RPMI7951 (cell line): ENCODE measurements around the gene ZFP91. TPM values are rescaled to one million over a fixed set of nuclear protein-coding genes. Genes with fewer than 3 reads are reported as not detected.
A peak's percentile ranks its signal among the peaks of the same experiment; 100 is the strongest.

Source experiments
- DNase-seq: peaks from one replicate; pipeline ENCODE4 v3.0.0-alpha.2; 2012; ENCODE audit warnings: low read depth
- total RNA-seq: library from RNA; depleted of rRNA; stranded (reverse); fragments of >200 nt; shearing (Covaris generic); gene quantifications from 2 replicates; pipeline ENCODE4 v1.2.3, GENCODE V29; 2014

The ZFP91 gene
- total RNA-seq, 1 experiment from 2014 or later, result 77.3 TPM

DNA sequence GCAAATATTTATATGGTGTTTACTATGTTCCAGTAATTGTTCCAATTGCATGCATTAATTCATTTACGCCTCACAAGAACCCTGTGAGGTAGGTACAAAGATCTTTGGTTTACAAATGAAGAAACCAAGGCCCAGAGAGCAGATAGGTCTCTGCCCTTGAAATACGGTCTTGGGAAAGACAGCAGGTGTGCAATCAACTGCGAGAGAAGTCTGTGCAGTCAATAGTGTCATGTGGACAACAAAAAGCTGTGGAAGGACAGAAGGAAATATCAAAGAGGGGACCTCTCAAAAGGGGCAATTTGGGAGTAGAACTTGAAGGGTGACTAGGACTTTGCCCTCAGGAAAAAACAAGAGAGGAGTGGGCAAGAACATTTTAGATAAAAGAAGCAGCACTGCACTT, 52.5 kb downstream of the ZFP91 start:
- DNase-seq, result no peak

DNA sequence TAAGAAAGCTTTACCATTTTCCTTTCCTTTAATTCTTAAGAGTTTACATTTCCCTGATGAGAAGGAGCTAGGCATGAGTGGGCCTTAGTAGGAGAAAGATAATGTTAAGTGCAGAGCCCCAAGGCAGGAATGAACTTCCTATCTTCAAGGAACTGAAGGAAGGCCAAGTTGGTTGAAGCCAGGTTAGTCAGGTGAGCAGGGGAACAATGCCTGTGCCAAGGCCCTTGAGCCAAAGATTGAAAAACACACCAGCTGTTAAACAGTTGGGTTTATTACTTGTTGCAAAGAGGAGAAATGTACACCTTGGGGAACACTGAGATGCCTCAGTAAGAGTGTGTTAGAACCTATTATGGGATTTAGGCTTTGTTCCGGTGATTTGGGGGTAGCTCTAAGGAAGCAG, 53.6 kb downstream of the ZFP91 start:
- DNase-seq, result no peak

DNA sequence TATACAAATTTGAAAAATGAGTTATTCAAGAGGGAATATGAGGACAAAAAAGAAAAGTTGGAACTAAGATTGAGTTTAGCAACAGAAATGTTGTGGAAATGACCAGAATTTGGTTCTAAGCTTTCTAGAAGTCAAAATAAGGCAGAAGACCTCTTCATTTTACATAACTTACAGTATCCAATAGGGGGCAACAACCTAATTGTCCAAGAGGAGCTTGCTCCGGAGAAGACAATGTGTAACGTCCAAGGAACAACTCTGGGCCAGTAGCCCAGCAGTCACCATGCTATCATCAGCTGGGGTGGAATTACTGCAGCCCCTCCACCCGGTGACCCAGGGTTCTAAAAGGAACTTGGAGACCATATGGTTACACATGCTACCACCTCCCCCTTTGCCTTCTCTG, 57.7 kb downstream of the ZFP91 start:
- no peak for DNase-seq

DNA sequence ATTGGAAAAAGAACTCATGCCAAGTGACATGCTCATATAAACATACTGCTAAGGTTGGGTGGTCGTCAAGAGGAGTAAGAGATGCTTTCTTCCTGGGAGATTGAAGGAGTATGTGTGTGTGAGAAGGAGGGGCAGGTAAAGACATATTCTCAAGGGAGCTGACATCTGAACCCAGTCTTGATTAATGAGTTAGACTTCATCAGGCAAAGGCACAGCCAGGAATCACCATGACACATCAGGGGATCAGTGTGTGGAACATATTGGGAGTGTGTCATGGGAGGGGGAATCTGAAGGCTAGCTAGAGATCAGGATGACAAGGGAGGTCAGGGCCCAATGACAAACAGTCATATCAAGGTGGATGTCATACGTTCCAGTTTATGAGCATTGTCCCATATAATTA, 58.5 kb downstream of the ZFP91 start:
- no peak for DNase-seq

DNA sequence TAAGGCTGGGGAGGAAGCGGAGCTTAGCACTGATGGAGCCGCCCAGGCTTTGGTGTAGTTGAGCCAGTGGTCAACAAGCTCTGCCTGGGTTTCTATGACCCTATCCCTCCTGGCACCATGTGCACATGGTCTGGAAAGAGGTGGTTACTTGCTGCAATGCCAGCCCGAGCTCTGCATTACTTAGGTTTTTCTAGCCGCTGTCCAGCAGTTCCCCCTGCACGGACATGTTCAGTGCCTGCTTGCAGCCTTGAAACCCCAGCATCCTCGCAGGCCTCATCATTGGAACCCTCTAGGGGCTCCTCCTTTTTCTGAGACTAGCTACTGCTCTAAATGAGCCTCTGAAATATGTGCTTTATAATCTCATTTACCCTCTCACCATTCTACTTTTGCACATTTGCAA, 60.2 kb downstream of the ZFP91 start:
- no peak for DNase-seq

DNA sequence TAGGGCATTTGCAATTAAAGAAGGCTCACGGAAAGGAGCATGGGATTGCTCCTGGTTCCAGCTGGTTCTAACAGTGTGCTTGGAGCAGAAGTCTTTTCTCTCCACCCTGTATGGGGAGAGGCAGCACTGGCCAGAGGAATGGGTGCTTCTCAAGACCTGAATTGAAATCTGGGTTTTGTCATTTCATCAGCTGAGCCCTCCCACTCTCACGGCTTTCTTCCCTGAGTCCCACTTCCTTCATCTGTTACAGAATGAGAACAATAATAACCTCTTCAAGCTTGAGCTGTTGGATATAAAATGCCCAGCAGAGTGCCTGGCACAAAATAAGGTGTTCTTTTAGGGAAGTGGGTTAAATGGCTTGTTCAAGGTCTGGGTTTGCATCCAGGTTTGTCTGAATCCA, 60.8 kb downstream of the ZFP91 start:
- no peak for DNase-seq

DNA sequence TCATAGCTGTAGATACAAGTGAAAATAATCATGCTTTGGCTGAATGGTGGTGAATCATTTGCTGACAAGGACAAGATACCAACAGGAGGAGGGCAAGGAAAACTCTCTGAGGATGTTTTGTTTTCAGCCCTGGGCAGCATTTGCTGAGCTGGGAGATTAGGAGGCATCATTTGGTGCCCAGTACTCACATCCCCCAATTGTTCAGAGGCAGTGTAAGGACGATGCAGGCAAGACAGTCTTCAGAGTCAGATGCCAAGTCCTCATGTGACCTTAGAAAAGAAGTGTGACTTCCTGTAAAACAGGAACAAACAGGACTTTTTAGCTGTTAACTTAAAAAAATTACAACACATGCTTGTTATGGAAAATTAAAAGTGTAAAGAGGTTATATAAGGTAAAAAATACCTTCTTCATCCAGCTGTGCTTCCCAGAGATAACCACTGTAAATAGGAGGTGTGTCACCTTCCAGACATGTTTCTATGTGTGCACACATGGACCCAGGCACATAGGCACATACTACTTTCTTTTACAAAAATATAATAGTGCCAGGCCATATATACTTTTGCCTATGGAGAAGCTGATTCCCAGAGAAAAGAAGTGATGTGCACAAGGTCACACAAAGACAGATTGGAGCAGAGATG, 61.6 kb downstream of the ZFP91 start:
- DNase-seq, result no peak

DNA sequence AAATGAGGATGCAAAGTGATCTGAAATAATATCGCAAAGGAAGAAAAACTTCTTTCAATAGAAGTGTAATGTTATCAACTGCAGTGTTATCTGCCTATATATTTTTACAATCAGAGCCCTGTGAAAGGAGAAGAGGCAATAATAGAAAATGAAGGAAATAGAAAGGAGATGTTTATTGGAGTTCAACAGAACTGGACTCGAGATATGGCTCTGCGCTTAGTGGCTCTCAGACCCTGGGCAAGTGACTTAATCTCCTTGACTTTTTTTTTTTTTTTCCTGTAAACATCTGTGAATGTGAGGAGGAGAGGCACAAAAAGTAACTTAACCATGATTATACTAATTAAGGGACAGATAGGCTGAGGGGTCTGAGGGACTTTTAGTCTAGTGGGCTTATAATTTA, 62.5 kb downstream of the ZFP91 start:
- DNase-seq, result no peak

DNA sequence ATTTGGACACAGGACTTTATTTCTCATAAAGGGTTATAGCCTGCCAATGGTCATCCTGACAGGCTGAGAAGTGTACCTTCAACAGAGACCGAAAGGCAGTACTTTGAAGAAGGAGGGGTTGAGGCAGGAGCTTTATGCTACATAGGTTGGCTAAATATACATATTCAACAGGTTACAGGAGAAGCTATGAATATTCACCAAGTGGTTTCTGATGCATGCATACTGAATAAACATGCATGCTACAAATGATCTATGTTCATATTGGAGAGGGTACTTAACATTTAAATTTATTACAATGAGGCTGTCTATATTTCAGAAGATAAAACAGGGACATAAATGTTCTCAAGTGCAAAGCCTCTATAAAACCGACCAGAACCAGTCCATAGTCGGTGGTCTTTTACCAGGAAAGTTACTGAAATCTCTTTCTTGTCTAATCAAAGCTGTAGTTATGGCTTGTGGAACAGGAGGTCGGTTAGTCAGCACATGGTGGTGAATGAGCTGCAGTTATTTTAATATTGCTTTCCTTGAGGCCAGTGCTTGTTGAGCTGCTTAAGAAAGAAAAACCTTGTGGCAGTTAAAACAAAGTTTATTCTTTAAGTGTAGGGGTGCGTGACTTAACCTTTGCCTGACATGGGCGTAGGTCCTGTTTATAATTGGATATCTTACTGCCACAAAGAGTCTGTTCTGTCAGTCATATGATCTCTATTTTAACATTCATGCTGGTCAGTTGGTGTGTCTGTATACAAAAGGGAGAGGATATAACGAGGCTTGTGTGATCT, 63.1 kb downstream of the ZFP91 start:
- DNase-seq, result peak; percentile 19

DNA sequence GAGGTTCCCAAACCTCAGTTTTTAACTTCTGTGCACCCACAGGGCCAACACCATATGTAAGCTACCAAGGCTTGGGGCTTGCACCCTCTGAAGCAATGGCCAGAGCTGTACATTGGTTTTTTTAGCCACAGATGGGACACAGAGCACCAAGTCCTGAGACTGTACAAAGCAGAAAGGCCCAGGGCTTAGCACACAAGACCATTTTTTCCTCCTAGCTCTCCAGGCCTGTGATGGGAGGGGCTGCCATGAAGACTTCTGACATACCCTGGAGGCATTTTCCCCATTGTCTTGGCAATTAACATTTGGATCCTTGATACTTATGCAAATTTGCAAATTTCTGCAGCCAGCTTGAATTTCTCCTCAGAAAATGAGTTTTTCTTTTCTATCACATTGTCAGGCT, 67.0 kb downstream of the ZFP91 start:
- DNase-seq, result no peak

DNA sequence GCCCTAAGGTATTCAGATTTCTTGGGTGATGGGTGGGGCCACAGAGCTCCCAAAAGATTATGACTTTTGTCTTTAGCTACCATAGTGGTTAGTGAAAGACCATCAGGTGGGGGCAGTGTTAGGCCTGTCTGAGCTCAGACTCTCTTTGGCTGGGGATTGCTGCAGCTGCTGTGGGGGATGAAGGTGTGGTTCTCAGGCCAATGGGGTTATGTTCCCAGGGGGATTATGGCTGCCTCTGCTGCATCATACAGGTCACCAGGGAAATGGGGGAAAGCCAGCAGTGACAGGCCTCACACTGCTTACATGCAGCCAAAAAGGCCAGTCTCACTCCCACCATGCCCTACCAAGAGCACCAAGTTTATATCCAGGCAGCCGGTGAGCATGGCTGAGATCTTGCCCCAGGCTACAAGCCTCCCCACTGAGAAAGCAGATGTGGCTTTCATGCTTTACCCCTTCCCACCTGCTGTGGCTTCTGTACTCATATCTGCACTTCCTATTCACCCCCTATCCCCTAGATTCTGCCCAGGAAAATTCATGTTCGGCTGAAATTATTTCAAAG, 68.4 kb downstream of the ZFP91 start:
- peak; percentile 84 for DNase-seq

DNA sequence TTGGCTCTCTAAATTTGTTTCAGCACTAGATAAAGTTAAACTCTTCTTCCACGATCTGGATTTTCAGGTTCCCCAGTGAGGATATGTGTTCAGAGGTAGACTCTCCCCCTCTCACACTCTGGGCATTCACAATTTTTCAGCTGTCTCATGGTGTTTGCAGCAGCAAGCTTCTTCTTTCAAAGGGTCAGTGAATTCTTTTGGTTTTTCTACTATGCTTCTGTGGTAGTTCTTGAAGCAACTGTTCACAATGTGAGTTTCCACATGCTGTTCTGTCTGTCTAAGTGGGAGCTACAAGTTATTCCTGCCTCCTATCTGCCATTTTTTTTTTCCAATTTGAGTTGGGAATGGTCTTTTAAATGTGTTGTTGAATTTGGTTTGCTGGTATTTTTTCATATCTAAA, 69.0 kb downstream of the ZFP91 start:
- DNase-seq, result no peak

DNA sequence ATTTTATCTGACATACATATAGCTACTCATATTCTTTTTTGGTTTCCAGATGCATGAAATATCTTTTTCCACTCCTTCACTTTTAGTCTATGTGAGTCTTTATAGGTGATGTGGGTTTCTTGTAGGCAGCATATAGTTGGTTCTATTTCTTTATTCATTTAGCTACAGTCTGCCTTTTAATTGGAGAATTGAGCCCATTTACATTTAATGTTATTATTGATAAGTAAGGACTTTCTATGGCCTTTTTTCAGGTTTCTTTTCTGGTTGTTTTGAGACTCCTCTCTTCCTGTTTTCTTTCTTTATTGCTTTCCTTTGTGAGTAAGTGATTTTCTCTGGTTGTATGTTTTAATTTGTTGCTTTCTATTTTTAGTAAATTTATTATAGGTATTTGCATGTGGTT, 70.8 kb downstream of the ZFP91 start:
- no peak for DNase-seq

DNA sequence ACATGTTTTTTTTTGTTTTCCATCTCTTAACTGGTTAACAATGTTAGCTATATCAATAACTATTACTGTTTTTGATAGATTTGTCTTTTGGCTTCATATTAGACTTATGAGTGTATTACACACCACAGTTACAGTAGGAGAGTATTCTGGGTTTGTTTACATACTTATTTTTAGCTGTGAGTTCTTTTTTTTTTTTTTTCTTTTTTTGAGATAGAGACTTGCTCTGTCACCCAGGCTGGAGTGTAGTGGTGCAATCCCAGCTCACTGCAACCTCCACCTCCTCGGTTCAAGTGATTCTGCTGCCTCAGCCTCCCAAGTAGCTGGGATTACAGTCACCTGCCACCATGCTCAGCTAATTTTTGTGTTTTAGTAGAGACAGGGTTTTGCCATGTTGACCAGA, 71.6 kb downstream of the ZFP91 start:
- DNase-seq, result no peak

DNA sequence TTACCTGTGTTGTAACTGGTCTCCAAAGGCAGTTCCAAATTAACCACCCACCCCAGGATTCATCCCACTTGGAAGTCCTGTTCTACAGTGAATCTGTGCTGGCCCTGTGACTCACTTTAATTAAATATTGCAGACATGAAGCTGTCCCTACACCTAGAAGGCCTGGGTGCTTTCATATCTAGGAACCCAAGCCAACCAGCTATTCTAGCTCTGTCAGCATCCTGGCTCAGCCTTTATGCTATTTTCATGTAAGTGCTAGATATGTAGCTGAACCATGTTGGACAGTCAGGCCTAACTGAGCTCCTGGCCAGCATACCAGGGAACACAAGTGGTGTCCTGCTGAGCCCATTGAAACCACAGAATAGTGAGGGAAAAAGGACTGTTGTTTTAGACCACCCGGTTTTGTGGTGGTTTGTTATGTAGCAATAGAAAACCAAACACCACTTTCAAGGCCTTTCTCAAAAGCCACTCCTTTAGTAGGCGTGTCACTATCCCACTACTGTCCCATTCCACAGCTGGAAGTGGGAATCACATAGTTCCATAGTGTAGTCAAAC, 73.9 kb downstream of the ZFP91 start:
- DNase-seq, result no peak

DNA sequence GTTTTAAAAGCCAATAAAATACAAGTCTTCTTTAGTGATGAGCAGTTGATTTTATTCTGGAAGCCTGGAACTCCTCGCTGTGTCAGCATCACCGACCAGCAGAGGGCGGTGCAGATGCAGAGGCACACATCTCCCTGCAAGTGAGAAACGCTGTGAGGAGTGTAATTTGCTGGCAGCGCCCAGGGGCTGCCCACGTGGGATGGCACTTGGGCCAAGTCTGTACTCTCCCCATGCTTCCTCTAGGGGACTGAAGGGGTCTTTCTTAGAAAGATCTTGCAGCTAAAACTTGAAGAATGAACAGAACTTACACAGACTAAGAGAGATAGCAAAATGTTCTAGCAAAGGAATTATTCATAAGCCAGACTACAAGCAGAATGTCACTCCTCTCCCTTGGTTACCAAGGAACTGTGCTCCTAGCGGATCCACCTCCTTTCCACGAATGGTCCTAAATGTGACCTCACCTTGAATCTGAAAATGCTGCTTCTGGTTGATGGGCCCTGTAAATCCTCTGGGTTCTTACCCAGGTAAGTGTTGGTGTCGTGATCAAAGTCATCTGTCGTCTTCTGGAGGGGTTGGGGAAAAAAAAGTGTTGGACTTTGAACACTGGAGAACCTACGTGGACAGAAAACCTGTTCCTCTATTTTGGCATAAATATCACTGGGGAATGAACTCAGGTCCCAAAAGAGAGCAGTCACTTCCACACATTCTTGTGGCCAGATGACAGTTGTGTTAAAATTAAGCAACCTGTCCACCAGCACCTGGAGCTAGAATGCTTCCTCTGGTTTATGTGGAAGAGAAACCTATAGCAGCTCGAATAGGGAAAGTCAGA, 75.4 kb downstream of the ZFP91 start:
- DNase-seq, result peak; percentile 75

DNA sequence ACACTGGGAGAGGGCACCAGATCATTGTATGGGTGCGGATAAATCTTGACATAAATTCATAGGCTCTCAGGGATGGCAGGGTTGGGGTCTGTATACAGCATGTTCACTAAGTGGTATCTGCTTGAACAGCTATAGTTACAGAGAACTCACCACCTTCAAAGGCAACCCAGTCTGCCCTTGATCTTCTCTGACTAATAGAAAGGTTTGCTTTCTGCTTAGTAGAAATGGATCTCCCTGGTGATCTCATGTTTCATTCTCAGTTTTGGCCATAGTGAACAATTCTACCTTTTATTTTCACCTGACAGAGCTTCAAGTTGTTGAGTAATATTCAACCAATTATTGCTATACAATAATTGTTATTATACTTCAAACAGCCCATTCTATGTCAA, 76.0 kb downstream of the ZFP91 start:
- no peak for DNase-seq

DNA sequence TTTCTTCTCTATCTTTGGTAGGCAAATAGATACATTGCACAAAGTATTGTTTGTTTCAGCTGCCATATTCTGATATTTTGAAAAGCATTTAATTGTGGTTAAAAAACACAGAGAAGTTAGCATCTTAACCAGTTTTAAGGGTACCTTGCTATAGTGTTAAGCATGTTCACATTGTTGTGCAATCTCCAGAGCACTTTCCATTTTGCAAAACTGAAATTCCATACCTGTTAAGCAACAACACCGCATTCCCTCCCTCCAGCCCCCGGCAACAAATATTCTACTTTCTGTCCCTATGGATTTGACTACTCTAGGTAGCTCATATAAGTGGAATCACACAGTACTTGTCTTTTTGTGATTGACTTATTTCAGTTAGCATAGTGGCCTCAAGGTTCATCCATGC, 77.5 kb downstream of the ZFP91 start:
- DNase-seq, result no peak

DNA sequence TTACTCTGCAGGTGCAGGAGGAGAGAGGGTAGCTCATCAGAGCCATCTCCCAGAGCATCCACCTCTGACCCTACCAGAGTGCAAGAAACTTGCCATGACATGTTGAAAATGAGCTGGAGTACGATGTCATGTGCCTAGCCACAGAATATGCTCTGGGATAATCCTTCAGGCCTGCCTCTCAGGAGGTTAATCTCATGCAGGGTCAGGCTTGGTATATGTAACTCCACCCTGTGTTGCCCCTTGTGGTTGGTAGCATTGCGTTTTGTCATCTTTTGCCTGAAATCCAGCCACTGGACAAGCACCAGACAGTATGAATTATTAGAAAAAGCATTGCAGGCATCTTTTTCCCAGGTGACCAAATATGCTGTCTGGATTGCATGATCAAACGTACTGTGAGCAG, 79.8 kb downstream of the ZFP91 start:
- no peak for DNase-seq

DNA sequence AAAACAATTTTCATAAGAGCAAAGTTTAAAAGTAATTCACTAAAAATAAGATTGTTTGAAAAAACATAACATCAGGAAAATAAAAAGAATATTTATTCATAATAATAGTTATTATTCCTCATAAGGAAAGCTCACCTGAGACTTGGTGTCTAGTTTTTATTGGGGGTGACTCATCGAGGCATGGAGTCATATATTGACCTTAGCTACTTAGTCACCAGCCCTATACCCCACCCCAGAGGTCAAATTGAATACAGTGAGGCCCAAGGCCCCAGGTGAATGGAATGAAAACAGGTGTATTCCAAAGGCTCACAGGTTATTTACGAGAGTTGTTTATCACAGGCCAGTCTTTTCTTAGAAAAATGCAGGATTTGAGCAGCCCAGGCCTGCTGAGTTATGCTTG, 80.5 kb downstream of the ZFP91 start:
- DNase-seq, result no peak

DNA sequence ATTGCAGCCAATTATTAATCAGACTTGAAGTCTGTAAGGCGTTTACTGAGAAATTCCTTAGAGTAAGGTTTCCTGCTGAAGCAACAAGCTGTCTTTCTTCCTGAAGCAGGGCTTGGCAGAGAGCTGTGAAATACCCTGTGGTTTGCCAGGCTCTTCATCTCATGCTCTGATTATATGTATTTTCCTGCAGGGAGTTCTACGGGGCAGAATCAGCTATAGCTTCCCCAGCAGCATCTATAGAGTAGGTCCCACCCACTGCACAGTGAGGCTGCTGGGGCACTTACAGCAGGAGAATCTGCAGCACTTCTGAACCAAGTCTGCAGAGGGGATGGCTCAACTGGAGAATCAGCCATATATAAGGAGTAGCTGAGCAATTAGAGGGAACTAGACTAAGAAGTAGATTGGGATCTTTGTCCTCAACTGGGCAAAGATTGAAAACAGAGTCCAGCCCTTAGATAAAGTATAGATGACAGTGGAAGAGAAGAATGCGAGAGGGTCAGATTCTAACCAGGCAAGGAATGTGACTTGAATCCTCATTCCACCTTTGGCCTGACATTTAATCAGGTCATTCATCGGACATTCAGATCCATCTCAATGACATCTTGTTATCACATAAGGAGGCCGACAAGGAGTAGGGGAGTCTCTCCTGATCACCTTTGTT, 81.2 kb downstream of the ZFP91 start:
- DNase-seq, result no peak
